ENCODE measurements around the gene LCOR. TPM values are rescaled to one million over a fixed set of nuclear protein-coding genes. Genes with fewer than 3 reads are reported as not detected.
"Not testable (repeated sequence)": the region's sequence is repeated elsewhere in the genome, so short reads cannot be mapped to it uniquely, and the experiment has no call there.

The LCOR gene
- total RNA-seq, 3 donors from 2014 or later = 70.4 to 106 (median 93.0) TPM

DNA sequence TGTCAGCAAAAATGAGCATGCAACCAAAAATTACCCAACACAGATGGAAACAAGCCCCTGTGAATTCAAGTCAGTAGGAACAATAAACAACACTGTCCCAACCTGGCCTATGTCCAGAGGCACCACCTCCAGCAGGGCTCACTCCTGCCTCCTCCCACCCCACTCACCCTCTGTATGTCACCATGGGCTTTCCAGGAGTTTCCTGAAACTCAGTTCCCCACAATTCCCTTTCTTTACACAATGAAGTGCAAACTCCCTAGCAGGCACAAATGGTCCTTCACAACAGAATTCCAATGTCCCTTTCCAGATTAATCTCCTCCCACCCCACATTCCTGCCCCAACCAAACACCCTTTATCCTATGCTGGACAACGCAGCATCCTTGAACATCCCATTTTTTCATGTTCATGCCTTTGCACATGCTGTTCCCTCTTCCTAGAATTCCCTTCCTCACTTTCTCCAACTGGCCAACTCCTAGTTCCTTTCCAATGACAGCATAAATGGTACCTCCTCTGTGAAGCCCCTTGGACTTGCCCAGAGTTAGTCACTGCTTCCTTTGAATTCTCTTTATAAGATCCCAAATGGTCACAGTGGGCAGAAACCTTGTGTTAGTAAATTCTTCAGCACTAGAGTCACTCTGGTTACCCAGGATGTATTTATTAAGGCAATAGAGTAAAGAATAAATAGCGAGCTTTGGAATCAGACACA, 196.2 kb downstream of the LCOR start:
- H3K9me3 ChIP-seq = no peaks in the 10 kb centered on the region
- TF ChIP-seq, protein P1, sequence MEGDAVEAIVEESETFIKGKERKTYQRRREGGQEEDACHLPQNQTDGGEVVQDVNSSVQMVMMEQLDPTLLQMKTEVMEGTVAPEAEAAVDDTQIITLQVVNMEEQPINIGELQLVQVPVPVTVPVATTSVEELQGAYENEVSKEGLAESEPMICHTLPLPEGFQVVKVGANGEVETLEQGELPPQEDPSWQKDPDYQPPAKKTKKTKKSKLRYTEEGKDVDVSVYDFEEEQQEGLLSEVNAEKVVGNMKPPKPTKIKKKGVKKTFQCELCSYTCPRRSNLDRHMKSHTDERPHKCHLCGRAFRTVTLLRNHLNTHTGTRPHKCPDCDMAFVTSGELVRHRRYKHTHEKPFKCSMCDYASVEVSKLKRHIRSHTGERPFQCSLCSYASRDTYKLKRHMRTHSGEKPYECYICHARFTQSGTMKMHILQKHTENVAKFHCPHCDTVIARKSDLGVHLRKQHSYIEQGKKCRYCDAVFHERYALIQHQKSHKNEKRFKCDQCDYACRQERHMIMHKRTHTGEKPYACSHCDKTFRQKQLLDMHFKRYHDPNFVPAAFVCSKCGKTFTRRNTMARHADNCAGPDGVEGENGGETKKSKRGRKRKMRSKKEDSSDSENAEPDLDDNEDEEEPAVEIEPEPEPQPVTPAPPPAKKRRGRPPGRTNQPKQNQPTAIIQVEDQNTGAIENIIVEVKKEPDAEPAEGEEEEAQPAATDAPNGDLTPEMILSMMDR (IDR thresholded peaks at IDR 0.05) = no peak
- no peak for ATAC-seq
- intact Hi-C loops (cut with DNase I, micrococcal nuclease) = no loop called here
- H3K4me3 ChIP-seq = no peak overlapping the region
- H3K4me1 ChIP-seq (ENCODE audit: low read depth) = peaks cover 3% of the 10 kb centered on the region
- no peak for DNase-seq
- H3K36me3 ChIP-seq (ENCODE audit: low read depth) = no peaks in the 10 kb centered on the region

DNA sequence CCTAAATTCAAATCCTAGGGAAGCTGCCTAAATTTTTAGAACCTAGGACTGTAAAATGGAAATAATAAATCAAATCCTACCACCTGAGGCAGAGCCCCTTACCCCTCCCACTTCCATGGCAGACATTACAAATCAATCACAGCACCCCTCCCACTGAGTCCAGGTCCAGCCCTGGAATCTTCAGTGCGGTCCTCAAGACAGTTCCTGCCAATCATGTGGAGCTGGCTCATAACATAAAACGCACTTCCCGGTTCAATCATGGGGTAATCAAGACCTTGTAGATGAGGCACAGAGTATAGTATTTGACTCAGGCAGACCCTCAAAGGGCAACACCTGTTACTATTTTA, 196.7 kb downstream of the LCOR start:
- Histone ChIP-seq H3K36me3 (ENCODE audit: low read depth) (no peaks in the 10 kb centered on the region), H3K9me3 (no peaks in the 10 kb centered on the region), H3K4me1 (ENCODE audit: low read depth) (peaks cover 3% of the 10 kb centered on the region), H3K4me3 (no peak overlapping the region)
- intact Hi-C loops (cut with DNase I, micrococcal nuclease) = no loop called here
- ATAC-seq = no peak
- TF ChIP-seq, protein P1 (IDR thresholded peaks at IDR 0.05) = no peak
- no peak for DNase-seq

DNA sequence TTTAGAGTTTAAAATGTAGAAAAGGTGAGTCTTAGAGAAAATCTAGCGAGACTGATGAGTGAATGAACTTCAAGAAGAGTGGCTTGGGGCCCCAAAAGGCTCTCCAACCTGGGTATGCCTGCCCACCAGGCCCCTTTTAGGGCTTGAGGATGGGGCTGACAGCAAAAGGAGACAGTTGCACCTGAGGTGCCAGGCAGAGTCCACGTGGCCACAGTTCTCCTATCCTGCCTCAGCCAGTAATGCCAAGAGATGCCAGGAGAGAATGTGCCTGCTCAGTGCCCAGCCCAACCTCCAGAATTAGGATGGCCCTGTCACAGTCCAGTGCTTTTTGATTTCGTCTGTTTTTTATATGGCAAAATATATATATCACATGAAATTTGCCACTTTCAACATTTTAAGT, 197.2 kb downstream of the LCOR start:
- H3K36me3 ChIP-seq (ENCODE audit: low read depth) = no peaks in the 10 kb centered on the region
- no peak for ATAC-seq
- no peak overlapping the region for H3K4me3 ChIP-seq
- H3K4me1 ChIP-seq (ENCODE audit: low read depth) = peaks cover 3% of the 10 kb centered on the region
- TF ChIP-seq, protein P1 (IDR thresholded peaks at IDR 0.05) = no peak
- intact Hi-C loops (cut with DNase I, micrococcal nuclease) = no loop called here
- no peaks in the 10 kb centered on the region for H3K9me3 ChIP-seq
- DNase-seq = no peak

DNA sequence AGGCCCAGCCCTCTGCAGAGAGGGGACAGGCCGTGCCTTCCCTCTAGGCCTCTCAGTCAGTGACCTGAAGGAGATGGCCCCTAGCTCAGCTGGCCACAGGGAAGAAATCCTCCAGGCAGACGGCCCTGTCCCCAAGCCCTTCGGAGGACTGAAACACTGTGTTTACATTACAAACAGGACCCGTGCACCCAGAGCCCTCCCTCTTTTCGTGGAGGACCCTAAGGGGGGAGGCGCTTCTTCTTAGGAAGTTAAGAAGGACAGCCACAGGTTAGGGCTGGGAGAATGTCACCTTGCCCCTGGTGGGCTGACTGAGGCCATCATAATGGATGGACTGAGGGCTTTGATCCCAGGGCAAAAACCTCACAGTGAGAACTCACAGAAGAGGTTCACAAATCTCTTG, 198.8 kb downstream of the LCOR start:
- H3K9me3 ChIP-seq = no peaks in the 10 kb centered on the region
- H3K4me1 ChIP-seq (ENCODE audit: low read depth) = no peaks in the 10 kb centered on the region
- H3K36me3 ChIP-seq (ENCODE audit: low read depth) = no peaks in the 10 kb centered on the region
- H3K4me3 ChIP-seq = no peak overlapping the region
- TF ChIP-seq, protein P1 (IDR thresholded peaks at IDR 0.05) = no peak
- DNase-seq (no peak), ATAC-seq (no peak)
- intact Hi-C loops (cut with DNase I, micrococcal nuclease) = no loop called here

DNA sequence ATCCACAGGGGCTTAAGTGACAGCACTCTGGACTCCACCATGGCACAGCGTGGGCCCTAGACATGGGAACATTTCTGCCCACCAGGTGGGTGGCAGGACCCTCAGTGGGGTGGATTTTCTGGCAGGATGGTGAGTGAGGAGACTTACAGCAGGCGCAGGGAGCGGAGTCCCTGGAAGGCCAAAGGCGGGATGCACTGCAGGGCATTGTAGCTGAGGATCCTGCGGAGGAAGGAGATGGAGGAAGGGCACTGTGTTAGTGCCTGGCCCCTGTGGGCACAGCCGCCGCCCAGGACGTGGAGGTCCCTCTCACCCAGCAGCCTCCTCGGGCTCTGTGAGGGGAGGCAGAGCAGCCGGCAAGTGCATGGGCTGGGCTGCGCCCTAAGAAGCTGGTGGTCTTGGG, 199.4 kb downstream of the LCOR start:
- H3K9me3 ChIP-seq = no peaks in the 10 kb centered on the region
- H3K4me1 ChIP-seq (ENCODE audit: low read depth) = no peaks in the 10 kb centered on the region
- no peaks in the 10 kb centered on the region for H3K36me3 ChIP-seq (ENCODE audit: low read depth)
- intact Hi-C loops (cut with DNase I, micrococcal nuclease) = no loop called here
- TF ChIP-seq, protein P1 (IDR thresholded peaks at IDR 0.05) = no peak
- H3K4me3 ChIP-seq = no peak overlapping the region
- ATAC-seq (no peak), DNase-seq (no peak)

DNA sequence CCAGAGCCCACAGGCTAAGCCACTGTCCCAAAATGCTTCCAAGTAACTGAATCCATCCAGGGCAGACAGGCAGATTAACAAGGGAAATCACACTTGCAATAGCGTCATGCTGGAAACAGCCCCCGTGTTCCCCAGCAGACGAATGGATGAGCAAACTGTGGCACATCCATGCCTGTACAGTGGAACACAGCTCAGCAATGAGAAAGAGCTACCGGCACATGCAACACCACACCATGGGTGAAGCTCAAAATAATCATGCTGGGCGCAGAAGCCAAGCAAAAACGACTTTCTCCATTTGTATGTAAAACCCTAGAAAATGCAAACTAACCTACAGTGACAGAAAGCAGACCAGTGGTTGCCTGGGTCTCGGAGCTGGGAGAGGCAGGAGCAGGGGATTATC, 200.5 kb downstream of the LCOR start:
- no peak for ATAC-seq
- DNase-seq = no peak
- intact Hi-C loops (cut with DNase I, micrococcal nuclease) = no loop called here

DNA sequence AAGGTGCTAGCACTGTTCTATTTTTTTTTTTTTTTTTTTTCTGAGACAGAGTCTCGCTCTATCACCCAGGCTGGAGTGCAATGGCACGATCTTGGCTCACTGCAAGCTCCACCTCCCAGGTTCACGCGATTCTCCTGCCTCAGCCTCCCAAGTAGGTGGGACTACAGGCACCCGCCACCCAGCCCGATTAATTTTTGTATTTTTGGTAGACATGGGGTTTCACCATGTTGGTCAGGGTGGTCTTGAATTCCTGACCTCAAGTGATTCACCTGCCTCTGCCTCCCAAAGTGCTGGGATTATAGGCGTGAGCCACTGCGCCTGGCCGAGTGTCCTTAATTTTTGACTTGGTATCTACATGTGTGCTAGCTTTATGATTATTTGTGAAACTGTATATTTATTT, 201.7 kb downstream of the LCOR start:
- H3K9me3 ChIP-seq; DNase-seq; H3K4me1 ChIP-seq (ENCODE audit: low read depth); intact Hi-C loops (cut with DNase I, micrococcal nuclease); H3K4me3 ChIP-seq; H3K36me3 ChIP-seq (ENCODE audit: low read depth); ATAC-seq: not testable (repeated sequence)

More for the DNA sequence above, 200.5 kb downstream of the LCOR start:
- Histone ChIP-seq H3K36me3 (ENCODE audit: low read depth) (no peaks in the 10 kb centered on the region), H3K9me3 (no peaks in the 10 kb centered on the region), H3K4me1 (ENCODE audit: low read depth) (no peaks in the 10 kb centered on the region), H3K4me3 (no peak overlapping the region)
- TF ChIP-seq, protein P1 (IDR thresholded peaks at IDR 0.05) = no peak
